DMS53 treated with DMSO at 0.1 percent for 48 hours (cell line): ENCODE data around the gene BCKDHB.
"Not testable (repeated sequence)": the region's sequence is repeated elsewhere in the genome, so short reads cannot be mapped to it uniquely, and the experiment has no call there.

ENCODE experiments used
- DNase-seq: peaks from one replicate; lab custom pipeline; 2025; ENCODE audit not compliant: unreplicated experiment; lab: John Stamatoyannopoulos, UW

Gene BCKDHB

DNA sequence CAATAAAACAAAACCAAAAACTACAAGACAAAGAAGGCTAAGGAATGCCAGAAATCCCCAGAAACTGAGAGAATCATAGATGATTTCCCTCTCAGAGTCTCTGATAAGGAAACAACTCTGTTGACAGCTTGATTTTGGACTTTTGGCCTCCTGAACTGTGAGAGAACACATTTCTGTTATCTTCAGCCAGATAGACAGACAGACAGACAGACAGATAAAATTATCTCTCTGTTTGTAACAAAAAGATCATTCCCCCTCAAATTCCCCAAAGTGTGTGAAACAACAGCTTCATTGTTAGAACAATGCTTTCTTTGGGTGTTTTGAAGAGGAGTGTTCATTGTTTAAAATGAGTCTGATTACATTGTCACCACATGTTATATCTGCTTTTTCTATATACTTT is 148.2 kb downstream of the BCKDHB start:
- no peak for DNase-seq

DNA sequence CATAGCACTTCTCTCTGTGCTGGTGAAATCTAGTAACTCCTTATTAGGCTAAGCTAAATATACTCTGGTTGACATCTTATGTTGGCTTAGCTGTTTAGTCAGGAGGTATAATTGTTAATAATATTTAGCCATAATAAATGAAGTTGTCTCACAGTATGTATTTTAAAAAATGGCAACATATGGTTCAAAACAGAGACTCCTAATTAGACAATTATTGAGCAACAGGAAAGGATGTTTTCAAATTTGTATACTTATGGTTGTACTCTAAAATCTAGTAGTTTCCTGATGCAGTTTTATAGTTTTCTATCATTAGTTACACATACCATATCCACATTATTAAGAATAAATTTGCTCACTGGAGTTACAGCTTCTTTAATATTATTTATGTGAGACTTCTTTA is 150.2 kb downstream of the BCKDHB start:
- DNase-seq, result no peak

DNA sequence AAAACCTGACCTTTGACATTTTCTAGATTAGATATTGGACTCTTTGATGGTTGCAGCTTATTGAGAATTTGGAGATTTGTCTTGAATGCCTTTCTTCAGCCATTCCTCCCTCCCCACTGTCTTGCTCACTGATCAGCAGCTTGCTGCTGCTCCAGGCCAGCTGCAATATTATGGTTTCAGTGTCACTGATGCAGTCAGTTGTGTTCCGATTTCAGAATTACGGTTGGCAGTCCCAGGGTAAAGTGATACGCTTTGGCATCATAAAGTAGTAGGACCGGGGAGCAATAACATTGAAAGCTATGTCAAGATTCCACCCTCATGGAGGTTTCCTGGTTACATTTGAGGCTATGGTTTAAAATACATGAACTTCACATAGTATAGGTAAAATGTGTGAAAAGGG is 152.6 kb downstream of the BCKDHB start:
- DNase-seq, result no peak

DNA sequence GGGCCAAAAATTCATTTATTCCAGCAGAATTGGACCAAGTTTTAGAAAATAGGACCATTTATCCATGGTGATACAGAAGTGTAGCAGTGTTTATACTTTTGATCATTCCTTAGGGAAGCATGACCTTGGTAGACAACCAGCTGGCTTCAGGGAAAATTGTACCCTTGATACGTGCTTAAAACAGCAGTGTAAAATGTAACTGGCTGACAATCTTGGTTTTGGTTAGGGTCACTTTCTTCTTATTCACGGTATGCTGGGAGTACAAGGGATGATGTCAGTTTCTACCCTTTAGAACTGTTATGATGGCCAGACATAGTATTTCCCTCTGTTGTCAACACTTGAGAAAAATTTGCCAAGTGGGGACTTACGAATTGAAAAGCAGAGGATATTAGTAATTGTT is 157.1 kb downstream of the BCKDHB start:
- no peak for DNase-seq

DNA sequence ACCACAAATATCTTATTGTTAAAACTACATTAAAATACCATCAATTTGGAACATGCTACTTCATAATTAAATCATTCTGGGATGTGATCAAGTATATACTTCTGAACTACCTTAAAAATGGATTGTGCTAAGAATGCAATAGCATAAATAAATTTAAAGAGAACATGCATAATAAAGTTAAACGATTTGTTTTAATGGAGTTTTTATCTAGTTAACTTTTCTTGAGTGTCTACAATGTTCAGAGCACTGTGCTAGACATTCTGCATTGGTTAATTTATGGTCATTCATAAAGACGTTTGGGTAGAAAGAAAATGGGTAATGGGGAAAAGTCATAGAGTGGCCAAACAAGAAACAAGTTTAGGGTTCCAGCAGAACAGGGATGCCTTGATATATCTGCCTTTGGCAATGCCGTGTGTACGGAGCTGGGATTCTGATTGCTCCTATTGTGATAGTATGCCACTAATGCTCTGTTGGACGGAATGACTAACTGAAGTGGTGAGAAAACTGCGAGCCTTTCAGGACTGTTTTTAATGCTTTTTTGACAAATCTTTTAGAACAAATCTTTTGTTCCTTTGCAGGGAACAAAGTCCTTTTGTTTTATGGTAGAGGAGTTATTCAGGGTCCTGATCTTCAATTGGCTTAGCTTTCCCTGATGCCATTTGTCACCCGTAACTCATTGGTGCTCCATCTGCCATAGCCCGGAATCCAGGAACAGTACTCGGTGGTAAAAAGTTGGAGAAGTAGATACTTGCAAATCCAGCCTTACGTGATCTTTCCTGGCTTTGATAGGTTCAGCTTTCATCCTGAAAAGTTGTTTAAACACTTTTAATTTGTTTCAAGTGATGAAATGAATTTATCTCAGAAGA is 162.6 kb downstream of the BCKDHB start:
- DNase-seq, result no peak

DNA sequence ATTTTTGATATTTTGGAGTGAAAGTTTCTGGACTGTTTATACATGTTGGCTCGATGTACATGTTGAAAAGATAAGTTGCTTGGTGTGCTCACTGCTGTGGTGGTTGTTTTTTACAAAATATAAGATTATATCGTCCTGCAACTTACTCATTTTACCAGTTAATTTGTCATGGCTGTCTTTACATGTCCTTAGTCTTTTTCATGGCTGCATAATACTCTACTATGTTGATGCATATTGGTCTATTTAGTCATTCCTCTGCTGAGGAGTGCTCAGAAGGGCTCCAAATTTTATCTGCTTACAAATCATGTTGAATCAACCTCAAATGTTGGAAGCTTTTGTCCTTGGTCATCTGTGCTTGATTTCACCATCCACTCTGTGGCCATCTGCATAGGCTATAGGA is 164.6 kb downstream of the BCKDHB start:
- no peak for DNase-seq

DNA sequence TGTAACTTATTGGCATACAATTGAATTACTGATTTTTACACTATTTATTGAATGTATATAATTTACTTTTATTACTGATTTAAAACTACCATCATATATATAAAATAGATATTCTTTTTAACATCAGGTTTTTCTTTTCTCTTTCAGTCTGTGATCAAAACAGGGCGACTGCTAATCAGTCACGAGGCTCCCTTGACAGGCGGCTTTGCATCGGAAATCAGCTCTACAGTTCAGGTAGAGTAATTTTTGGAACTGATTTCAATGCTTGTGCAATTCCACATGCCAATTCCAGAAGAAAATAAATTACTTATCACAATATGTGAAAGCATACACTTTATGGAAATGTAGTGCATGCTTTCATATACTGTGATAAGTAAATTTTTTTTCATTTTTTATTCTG is 166.5 kb downstream of the BCKDHB start:
- no peak for DNase-seq

DNA sequence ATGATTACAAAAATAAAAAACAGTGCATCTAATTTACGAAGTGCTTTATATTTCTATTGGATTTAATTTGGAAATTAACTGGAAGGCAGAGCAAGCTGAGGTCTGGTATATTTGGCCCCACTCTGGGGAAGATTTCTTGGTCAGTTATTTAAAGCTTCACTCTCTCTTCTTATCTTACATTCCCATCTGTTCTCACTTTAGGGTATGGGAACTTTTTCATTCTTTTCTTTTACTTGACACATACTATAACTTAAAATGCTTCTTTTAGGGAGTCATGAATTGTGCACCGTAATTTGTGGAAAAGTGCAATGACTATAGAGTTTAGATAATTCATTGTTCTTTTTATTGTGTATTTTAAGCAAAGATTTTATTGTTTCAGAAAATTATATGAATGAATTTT is 170.4 kb downstream of the BCKDHB start:
- no peak for DNase-seq

DNA sequence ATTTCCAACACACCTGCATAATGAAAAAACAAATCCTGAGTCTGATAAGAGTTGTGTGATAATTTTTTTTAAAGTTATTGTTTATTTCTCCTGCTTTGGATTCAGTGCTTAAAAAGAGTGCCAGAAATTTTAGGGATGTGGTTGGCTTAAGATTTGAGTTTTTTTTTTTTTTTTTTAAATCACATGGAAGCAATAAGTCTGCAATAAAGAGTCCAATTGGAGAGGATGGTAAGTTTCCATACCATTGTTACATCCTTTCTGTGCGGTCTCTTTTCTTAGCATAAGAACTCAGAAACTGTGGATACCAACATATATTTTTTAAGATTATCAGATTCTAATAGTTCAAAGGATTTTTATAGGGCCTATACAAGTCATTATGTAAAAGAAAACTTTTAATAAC is 171.0 kb downstream of the BCKDHB start:
- no peak for DNase-seq

DNA sequence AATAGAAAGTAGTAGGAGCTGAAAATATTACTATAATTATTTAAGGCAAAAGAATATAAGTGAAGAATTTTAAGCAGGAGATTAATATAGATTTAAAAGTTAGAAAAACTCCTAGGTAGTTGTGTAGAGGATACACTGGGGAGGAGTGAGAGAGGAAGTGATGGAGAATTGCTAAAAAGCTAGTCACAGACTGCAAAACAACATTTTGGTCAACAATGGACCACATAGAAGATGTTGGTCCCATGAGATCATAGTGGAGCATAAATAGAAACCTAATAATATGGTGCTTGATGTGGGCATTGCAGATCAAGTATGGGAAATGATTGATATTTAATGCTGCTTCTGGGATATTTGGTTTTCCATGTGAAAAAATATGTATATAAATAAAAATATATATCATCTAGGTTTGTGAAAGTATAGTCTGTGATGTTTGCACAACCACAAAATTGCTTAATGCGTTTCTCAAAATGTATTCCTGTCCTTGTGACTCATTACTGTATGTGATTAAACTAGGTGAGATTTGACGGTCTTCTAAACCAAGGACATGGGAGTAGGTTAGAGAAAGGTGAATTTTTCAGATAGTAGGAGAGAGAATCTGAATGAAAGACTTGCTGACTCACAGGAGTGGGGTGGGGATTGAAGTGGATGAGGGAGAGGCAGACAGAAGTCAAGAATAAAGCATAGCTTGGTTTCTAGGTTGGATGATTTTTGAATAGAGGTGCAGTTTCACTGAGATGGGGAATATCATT is 174.0 kb downstream of the BCKDHB start:
- DNase-seq, result no peak

DNA sequence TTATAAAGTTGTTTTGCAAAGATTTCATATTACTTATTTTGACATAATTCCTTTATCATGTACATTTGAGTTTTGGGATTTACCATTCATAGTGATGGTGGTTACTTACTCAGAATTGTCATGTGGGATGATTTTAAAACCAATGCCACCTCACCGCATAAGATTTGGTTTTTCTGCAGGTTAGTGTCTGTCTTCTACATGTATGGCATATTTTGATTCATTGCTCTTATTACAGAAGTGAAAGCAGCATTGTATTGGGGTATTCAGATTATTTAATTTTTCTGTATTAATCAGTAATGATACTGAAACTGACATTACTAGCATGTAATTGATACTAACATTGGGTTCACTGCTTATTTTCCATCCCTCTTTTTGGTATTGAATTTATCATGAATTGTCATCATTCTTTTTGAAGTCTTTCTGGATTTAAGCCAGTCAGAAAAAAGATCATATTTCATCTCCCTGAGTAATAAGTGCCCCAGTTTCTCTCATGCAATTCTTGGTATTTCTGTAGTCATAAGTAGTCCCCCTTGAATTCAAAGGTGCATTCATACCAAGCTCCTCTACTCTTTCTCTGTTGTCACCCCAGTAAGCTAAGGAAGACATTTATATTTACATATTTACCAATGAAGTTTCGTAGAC is 176.6 kb downstream of the BCKDHB start:
- no peak for DNase-seq

DNA sequence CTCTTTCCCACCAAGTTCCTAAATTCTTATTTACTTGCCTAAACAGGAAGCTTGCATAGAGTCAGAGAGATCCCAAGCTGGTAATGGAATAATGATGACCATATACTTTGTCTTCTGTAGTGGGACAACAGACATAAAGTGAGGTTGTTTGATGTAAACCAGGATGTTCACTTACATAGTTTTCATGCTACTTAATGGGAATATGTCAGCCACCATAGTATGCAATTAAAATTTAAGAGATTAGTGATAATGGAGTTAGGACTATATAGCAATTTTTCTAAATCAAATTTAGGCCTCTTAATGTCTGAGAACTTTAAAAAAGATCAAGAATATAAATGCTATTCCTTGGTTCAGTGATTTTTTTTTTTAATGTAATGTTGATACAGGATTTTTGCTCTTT is 180.6 kb downstream of the BCKDHB start:
- no peak for DNase-seq

DNA sequence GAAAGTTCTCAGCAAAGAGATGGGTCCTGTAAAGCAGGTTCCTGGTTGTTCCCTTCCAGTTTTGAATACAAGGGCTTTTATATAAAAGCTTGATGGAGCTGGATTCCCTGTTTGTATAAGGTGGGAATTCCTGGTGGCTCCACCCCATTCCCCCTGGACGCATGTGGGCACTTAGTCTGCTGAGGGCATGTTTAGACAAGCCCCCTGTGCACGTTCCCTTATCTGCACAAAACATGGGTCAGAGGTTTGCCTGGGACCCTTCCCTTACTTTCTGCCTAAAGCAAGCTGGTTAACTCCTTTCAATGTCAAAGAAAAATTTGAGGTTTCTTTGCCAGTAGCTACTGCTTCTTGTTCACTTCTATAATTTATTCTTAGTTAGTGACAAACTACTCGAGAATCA is 181.1 kb downstream of the BCKDHB start:
- DNase-seq, result no peak

DNA sequence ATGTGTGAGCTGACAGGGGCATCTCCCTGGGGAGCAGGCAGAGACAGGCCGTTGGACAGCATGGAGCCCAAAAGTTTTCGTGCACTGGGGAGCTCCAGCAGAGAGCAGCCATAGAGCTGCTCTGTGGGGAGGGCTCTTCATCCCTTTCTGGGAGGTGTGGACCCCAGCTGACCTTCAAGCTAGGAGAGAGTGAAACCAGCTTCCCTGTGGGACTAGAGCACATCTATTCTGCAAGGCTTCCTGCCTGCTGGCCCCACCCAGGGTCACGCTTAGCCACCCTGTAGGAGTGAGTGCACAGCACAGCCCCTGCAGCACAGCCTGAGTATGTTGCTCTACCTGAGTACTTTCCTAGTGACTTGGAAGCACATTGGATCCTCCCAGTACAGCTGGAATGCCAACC is 183.3 kb downstream of the BCKDHB start:
- no peak for DNase-seq

DNA sequence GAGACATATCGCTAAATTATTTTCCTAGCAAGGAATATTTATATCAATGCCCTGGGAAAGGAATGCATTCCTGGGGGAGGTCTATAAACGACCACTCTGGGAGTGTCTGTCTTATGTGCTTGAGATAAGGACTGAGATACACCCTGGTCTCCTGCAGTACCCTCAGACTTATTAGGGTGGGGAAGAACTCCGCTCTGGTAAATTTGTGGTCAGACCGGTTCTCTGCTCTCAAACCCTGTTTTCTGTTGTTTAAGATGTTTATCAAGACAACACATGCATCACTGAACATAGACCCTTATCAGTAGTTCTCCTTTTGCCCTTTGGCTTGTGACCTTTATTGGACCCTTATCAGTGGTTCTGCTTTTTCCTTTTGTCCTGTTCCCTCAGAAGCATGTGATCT is 188.1 kb downstream of the BCKDHB start:
- DNase-seq, result not testable (repeated sequence)

DNA sequence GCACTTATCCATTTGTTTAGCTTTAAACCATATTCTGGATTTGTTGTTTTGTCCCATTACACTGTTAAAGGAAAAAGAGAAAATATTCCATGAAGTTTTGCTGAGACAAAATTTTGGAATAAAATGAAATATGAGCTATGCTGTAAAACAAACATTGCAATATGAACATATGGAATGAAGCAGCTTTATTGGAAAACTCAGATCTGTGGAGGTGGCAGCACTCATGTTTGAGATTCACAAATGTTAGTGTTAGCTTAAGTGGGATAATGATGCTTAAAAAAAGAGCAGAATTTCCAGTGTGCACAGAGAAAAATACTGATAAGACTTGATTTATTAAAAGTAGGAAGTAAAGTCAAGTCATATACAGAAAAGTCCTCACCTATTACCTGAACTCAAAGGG is 196.2 kb downstream of the BCKDHB start:
- DNase-seq, result no peak

DNA sequence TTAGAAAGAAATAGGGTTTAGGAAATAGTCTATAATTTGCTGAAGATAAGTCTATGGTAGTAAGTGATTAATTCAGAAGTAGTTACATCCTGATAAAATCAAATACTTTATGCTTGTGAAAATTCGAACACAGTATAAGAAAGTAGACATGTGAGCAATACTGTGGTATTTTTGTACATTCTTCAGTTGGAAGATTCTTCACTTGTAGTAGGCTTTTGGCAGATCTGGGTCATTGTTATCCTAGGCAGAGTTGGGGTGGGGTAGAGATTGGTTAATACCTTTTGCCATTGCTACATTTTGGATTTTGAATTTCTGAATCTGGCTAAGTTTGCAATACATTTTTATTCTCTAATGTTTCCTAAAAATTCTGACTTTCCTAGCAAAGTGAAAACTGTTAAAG is 197.5 kb downstream of the BCKDHB start:
- no peak for DNase-seq

DNA sequence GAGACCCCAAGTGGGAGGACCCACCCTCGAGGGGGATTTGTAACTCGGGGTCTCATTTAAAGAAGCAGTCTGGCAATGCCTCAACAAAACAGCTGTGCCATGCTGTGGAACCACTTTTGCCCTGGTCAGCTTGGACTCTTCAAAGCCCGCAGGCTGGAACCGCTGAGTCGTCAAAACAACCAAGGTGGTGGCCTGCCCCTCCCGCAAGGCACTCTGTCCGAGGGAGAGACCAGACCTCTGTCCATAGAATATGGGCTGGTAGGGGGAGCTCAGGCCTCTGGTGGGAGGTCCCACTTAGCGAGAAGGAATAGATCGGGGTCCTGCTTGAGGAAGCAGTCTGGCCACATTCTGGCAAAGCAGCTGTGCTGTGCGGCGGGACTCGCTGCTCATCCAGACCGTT is 208.1 kb downstream of the BCKDHB start:
- DNase-seq, result no peak

DNA sequence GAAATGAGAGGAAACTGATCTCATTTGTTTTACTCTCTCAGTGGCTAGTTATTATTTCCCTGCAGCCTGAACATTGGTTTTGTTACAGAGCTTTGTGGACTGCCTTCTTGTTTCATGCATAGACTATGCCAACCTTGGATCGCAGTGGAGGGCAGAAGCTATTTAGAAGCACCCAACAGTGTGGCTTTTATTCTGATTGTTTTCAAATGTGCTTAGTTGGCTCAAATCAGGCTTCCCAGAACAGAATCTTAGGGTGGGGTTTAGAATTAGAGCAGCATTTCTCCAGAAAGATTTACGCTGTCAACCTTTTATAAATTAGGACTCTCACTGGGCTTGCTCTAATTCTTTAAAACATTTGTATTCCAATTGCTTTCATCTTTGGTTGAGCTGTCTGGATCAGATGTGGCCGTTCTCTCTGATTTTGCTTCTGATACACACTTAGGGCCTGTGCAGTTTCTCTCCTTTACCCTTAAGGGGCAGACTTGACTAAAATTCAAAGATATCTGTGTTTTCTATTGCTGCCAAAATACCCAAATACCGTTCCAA is 210.3 kb downstream of the BCKDHB start:
- DNase-seq, result no peak

DNA sequence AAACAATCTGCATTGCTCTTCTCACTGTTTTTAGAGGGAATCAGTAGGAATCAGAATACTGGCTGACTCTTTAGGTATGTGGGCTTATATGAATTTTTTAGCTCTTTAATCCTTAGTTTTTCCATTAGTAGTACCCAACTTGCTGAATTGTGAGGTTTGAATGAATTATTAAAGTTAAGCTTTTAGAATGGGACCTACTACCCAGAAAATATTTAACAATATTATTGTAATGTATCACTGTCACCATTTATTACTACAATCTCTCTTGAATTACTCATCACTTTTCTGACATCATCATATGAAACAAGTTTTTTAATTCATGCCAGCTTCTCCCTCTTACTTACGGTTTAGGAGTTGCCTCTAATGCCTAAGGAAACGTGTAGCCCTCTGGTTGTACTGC is 212.7 kb downstream of the BCKDHB start:
- no peak for DNase-seq

DNA sequence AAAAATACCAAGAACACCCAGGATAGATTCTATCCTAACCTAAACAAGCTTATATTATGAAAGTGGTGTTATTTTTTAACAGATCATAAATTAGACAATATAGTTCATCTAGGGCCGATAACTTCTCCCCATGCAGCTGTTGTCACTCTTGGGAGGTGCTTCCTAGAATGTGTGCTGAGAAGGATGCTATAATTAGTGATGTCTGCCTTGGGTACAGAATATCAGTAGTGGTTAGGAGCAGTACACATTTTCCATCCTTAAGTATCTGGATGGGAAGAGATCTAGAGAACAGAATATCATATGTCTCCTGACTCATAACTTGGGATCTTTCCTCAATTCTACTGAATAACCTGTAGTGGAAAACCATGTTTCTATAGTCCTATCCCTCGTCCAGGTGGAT is 214.5 kb downstream of the BCKDHB start:
- DNase-seq, result no peak

DNA sequence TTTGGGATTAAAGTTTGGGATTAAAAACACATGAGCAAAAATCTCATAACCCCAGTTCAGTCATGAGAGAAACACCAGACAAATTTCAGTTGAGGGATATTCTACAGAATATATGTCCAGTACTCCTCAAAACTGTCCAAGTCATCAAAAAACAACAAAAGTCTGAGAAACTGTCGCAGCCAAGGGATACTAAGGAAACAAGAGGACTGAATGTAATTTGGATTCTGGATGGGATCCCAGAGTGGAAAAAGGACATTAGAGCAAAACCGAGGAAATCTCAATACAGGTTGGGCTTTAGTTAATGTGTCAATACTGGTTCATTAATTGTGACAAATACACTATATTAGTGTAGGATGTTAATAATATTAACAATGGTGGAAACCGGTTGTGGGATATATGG is 219.3 kb downstream of the BCKDHB start:
- DNase-seq, result no peak
